Measurements from ENCODE around the gene CARD19.

CARD19 gene

DNA sequence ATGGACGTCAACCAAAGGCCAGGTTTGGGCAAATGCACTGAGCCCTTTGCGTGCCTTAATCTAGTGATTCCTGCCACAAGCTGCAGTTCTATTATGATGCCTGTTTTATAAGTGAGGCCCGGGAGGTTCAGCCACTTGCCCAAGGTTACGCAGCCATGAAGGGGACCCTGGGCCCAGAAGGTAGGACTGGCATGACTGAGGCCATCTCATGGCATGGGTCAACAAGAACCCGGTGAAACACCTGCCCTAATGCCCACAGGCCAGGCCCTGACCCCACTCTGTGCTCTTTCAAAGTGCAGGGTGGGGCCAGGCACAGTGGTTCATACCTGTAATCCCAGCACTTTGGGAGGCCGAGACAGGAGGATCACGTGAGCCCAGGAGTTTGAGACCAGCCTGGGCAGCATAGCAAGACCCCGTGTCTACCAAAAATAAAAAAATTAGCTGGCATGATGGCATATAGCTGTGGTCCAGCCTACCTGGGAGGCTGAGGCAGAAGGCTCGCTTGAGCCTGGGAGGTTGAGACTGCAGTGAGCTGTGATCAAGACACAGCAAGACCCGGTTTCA, 29.4 kb downstream of the CARD19 start:
- H3K9me3 ChIP-seq (replicated peaks in 1 of 2; ENCODE audit: control insufficient read depth in 2 of 2, insufficient read depth in 1 of 2, low read depth in 1 of 2, low read length in 2 of 2): no peaks in the 10 kb centered on the region
- peaks cover 12 to 18% of the 10 kb centered on the region in 2 donors for H3K4me1 ChIP-seq (ENCODE audit: control insufficient read depth in 2 of 2, insufficient read depth in 1 of 2, low read depth in 1 of 2, low read length in 2 of 2)
- H2AK5ac ChIP-seq (ENCODE audit: low read depth, low read length): no peak overlapping the region
- H3K4me3 ChIP-seq (ENCODE audit: low read length in 2 of 2): no peak overlapping the region
- no peak overlapping the region for H2BK120ac ChIP-seq (ENCODE audit: low read depth, low read length)
- H3K79me1 ChIP-seq (ENCODE audit: low read depth, low read length): peaks cover 5% of the 10 kb centered on the region
- peaks cover 10 to 12% of the 10 kb centered on the region in 2 donors for H3K36me3 ChIP-seq (replicated peaks in 1 of 2; ENCODE audit: control insufficient read depth in 2 of 2, insufficient read depth in 2 of 2, low read length in 2 of 2)
- H2BK15ac ChIP-seq (ENCODE audit: low read length): no peak overlapping the region
- H3K9ac ChIP-seq (ENCODE audit: low read depth, low read length, poor library complexity): no peak overlapping the region
- H2AFZ ChIP-seq (ENCODE audit: low read length): no peak overlapping the region
- H3K14ac ChIP-seq (ENCODE audit: low read length): no peak overlapping the region
- no CpG with 5 or more reads among the region's 10 CpGs for WGBS, 2 donors (ENCODE audit: extremely low coverage in 2 of 2, insufficient read length in 2 of 2, insufficient replicate concordance in 1 of 2)
- no peaks in the 10 kb centered on the region for H3K27me3 ChIP-seq (ENCODE audit: control insufficient read depth in 3 of 3, insufficient read depth in 3 of 3, low read depth in 1 of 3, low read length in 3 of 3)
- H2BK12ac ChIP-seq (ENCODE audit: low read length): no peak overlapping the region
- no peak overlapping the region for H4K91ac ChIP-seq (ENCODE audit: low read depth, low read length, poor library complexity)
- H3K27ac ChIP-seq (replicated peaks; ENCODE audit: low read length): no peak overlapping the region
- no peak overlapping the region for H3K23ac ChIP-seq (ENCODE audit: low read depth, low read length, poor library complexity)
- no peak overlapping the region for H4K8ac ChIP-seq (ENCODE audit: low read depth, low read length)
- no peak overlapping the region for H2BK5ac ChIP-seq (ENCODE audit: low read length)
- no peak for DNase-seq (ENCODE audit: low spot score)
- H3K18ac ChIP-seq (ENCODE audit: low read length): no peak overlapping the region
- H3K4ac ChIP-seq (ENCODE audit: low read length): no peak overlapping the region
- H3K4me2 ChIP-seq (ENCODE audit: insufficient read depth, low read length, poor library complexity, severe bottlenecking): no peak overlapping the region

DNA sequence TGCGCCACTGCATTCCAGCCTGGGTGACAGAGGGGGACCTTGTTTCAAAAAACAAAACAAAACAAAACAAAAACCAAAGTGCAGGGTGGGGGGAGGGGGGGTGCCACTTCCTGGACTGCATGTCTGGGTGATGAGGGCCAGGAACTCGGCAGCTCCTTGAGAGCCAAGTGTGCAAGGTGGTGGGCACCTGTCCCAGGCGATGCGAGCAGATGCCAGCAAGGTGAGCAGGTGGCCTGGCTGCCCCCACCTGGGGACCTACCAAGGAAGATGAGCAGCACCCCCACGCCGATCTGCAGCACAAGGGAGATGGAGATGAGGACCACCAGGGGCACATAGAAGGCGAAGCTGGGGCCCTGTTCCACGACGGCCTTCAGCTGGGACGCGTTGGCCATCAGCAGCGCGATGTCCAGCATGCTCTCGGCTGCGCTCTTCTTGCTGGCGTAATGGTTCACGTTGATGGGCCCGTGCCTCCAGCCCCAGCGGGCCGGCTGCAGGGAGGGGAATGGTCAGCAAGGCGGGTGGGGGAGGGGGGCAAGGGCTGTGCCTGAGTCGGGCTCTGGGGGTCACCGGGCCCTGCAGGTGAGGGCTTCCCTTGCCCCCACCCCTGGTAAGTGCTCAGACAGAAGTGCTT, 30.2 kb downstream of the CARD19 start:
- Histone ChIP-seq H3K9me3 (replicated peaks in 1 of 2; ENCODE audit: control insufficient read depth in 2 of 2, insufficient read depth in 1 of 2, low read depth in 1 of 2, low read length in 2 of 2) (no peaks in the 10 kb centered on the region), H2AK5ac (ENCODE audit: low read depth, low read length) (no peak overlapping the region), H3K4me2 (ENCODE audit: insufficient read depth, low read length, poor library complexity, severe bottlenecking) (no peak overlapping the region), H3K9ac (ENCODE audit: low read depth, low read length, poor library complexity) (peak overlapping the region; percentile 76), H3K4ac (ENCODE audit: low read length) (no peak overlapping the region), H3K18ac (ENCODE audit: low read length) (peak overlapping the region; percentile 95), H3K27ac (replicated peaks; ENCODE audit: low read length) (no peak overlapping the region), H4K8ac (ENCODE audit: low read depth, low read length) (no peak overlapping the region), H3K79me1 (ENCODE audit: low read depth, low read length) (peaks cover 5% of the 10 kb centered on the region), H2BK15ac (ENCODE audit: low read length) (peak overlapping the region; percentile 99), H3K36me3 (replicated peaks in 1 of 2; ENCODE audit: control insufficient read depth in 2 of 2, insufficient read depth in 2 of 2, low read length in 2 of 2) (peaks cover 10 to 12% of the 10 kb centered on the region in 2 donors), H2BK12ac (ENCODE audit: low read length) (no peak overlapping the region), H2AFZ (ENCODE audit: low read length) (peak overlapping the region; percentile 42), H4K91ac (ENCODE audit: low read depth, low read length, poor library complexity) (no peak overlapping the region), H3K14ac (ENCODE audit: low read length) (peak overlapping the region; percentile 91), H3K27me3 (ENCODE audit: control insufficient read depth in 3 of 3, insufficient read depth in 3 of 3, low read depth in 1 of 3, low read length in 3 of 3) (no peaks in the 10 kb centered on the region), H2BK5ac (ENCODE audit: low read length) (peak overlapping the region; percentile 70), H2BK120ac (ENCODE audit: low read depth, low read length) (no peak overlapping the region), H3K4me1 (ENCODE audit: control insufficient read depth in 2 of 2, insufficient read depth in 1 of 2, low read depth in 1 of 2, low read length in 2 of 2) (peaks cover 12 to 18% of the 10 kb centered on the region in 2 donors), H3K4me3 (ENCODE audit: low read length in 2 of 2) (no peak overlapping the region), H3K23ac (ENCODE audit: low read depth, low read length, poor library complexity) (no peak overlapping the region)
- no CpG with 5 or more reads among the region's 23 CpGs for whole genome bisulfite sequencing, 2 donors (ENCODE audit: extremely low coverage in 2 of 2, insufficient read length in 2 of 2, insufficient replicate concordance in 1 of 2)
- DNase-seq (ENCODE audit: low spot score): no peak

DNA sequence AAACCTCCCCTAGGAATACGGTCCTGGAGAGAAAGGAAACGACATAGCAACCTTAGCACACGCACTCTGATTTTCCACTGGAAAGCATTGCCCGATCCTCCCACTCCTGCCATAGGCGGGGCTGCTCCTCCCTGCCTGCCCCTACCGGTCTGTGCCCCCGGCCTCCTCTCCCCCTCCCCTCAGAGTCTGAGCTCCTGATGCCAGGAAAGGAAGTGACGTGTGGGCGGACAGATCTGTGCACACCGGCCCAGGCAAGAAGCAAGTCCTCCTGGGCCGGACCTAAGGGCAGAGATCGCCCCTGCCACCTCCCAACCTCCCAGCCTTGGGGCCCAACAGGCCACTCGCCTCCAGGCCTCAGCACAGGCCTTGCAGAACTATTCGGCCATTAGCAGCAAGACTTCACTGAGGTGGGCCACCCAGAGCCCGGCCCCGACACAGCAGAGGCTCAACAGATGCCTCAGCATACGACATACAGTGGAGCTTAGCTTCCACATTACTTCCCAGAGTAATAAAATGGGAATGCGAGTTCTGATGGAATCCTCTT, 30.9 kb downstream of the CARD19 start:
- H3K4me1 ChIP-seq (ENCODE audit: control insufficient read depth in 2 of 2, insufficient read depth in 1 of 2, low read depth in 1 of 2, low read length in 2 of 2): peaks cover 12 to 18% of the 10 kb centered on the region in 2 donors
- H3K23ac ChIP-seq (ENCODE audit: low read depth, low read length, poor library complexity): no peak overlapping the region
- H3K18ac ChIP-seq (ENCODE audit: low read length): peak overlapping the region; percentile 64
- H4K8ac ChIP-seq (ENCODE audit: low read depth, low read length): no peak overlapping the region
- no peak overlapping the region for H2BK12ac ChIP-seq (ENCODE audit: low read length)
- no peak overlapping the region for H3K14ac ChIP-seq (ENCODE audit: low read length)
- no peak overlapping the region for H2BK120ac ChIP-seq (ENCODE audit: low read depth, low read length)
- no peak overlapping the region for H2BK5ac ChIP-seq (ENCODE audit: low read length)
- H3K4me3 ChIP-seq (ENCODE audit: low read length in 2 of 2): no peak overlapping the region
- H4K91ac ChIP-seq (ENCODE audit: low read depth, low read length, poor library complexity): no peak overlapping the region
- H2AK5ac ChIP-seq (ENCODE audit: low read depth, low read length): no peak overlapping the region
- no peaks in the 10 kb centered on the region for H3K9me3 ChIP-seq (replicated peaks in 1 of 2; ENCODE audit: control insufficient read depth in 2 of 2, insufficient read depth in 1 of 2, low read depth in 1 of 2, low read length in 2 of 2)
- peak overlapping the region; percentile 42 for H3K27ac ChIP-seq (replicated peaks; ENCODE audit: low read length)
- no CpG with 5 or more reads among the region's 18 CpGs for WGBS, 2 donors (ENCODE audit: extremely low coverage in 2 of 2, insufficient read length in 2 of 2, insufficient replicate concordance in 1 of 2)
- no peak for DNase-seq (ENCODE audit: low spot score)
- no peak overlapping the region for H3K4me2 ChIP-seq (ENCODE audit: insufficient read depth, low read length, poor library complexity, severe bottlenecking)
- no peak overlapping the region for H3K4ac ChIP-seq (ENCODE audit: low read length)
- peaks cover 8% of the 10 kb centered on the region for H3K79me1 ChIP-seq (ENCODE audit: low read depth, low read length)
- peak overlapping the region; percentile 42 for H2AFZ ChIP-seq (ENCODE audit: low read length)
- H3K36me3 ChIP-seq (replicated peaks in 1 of 2; ENCODE audit: control insufficient read depth in 2 of 2, insufficient read depth in 2 of 2, low read length in 2 of 2): peaks cover 10% of the 10 kb centered on the region in 2 donors
- H3K9ac ChIP-seq (ENCODE audit: low read depth, low read length, poor library complexity): no peak overlapping the region
- H3K27me3 ChIP-seq (ENCODE audit: control insufficient read depth in 3 of 3, insufficient read depth in 3 of 3, low read depth in 1 of 3, low read length in 3 of 3): no peaks in the 10 kb centered on the region
- H2BK15ac ChIP-seq (ENCODE audit: low read length): no peak overlapping the region

DNA sequence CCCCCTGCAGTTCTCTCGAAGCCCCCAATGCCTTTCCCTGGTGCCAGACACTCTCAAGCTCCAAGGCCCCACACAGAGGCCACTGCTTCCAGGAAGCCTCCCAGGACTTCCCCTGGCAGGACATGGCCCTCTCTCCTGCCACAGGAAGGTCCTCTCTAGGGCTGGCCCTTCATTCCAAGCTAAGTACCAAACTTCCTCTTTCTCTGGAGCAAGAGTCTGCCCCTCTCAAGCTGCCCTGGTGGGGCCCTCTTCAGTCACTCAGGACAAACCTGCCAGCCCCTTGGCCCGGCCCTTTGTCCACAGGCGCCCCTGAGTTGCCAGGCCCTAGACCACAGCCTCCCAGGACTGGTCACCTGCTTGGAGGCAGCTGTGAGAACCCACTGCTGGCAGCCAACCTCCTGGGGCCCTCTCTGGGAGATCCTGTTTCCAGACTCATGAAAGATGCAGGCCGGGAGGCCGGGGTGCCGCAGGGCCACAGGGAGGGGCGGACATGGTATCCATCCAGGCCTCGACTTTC, 31.4 kb downstream of the CARD19 start:
- Histone ChIP-seq H3K27me3 (ENCODE audit: control insufficient read depth in 3 of 3, insufficient read depth in 3 of 3, low read depth in 1 of 3, low read length in 3 of 3) (no peaks in the 10 kb centered on the region), H3K9me3 (replicated peaks in 1 of 2; ENCODE audit: control insufficient read depth in 2 of 2, insufficient read depth in 1 of 2, low read depth in 1 of 2, low read length in 2 of 2) (no peaks in the 10 kb centered on the region), H3K27ac (replicated peaks; ENCODE audit: low read length) (no peak overlapping the region), H2BK12ac (ENCODE audit: low read length) (no peak overlapping the region), H4K8ac (ENCODE audit: low read depth, low read length) (no peak overlapping the region), H2BK120ac (ENCODE audit: low read depth, low read length) (no peak overlapping the region), H3K9ac (ENCODE audit: low read depth, low read length, poor library complexity) (no peak overlapping the region), H2AK5ac (ENCODE audit: low read depth, low read length) (no peak overlapping the region), H3K4me1 (ENCODE audit: control insufficient read depth in 2 of 2, insufficient read depth in 1 of 2, low read depth in 1 of 2, low read length in 2 of 2) (peaks cover 14 to 18% of the 10 kb centered on the region in 2 donors), H3K23ac (ENCODE audit: low read depth, low read length, poor library complexity) (no peak overlapping the region), H2BK5ac (ENCODE audit: low read length) (no peak overlapping the region), H3K79me1 (ENCODE audit: low read depth, low read length) (peaks cover 12% of the 10 kb centered on the region), H3K36me3 (replicated peaks in 1 of 2; ENCODE audit: control insufficient read depth in 2 of 2, insufficient read depth in 2 of 2, low read length in 2 of 2) (peaks cover 10% of the 10 kb centered on the region in 2 donors), H3K4ac (ENCODE audit: low read length) (no peak overlapping the region), H3K4me3 (ENCODE audit: low read length in 2 of 2) (no peak overlapping the region), H4K91ac (ENCODE audit: low read depth, low read length, poor library complexity) (no peak overlapping the region), H3K18ac (ENCODE audit: low read length) (peak overlapping the region; percentile 20), H2AFZ (ENCODE audit: low read length) (no peak overlapping the region), H2BK15ac (ENCODE audit: low read length) (no peak overlapping the region), H3K4me2 (ENCODE audit: insufficient read depth, low read length, poor library complexity, severe bottlenecking) (no peak overlapping the region), H3K14ac (ENCODE audit: low read length) (no peak overlapping the region)
- no peak for DNase-seq (ENCODE audit: low spot score)
- WGBS, 2 donors (ENCODE audit: extremely low coverage in 2 of 2, insufficient read length in 2 of 2, insufficient replicate concordance in 1 of 2): no CpG with 5 or more reads among the region's 8 CpGs
